NCI-H1417 (cell line): Measurements from ENCODE around the gene FTL.
"Not testable (repeated sequence)": the region's sequence is repeated elsewhere in the genome, so short reads cannot be mapped to it uniquely, and the experiment has no call there.

ENCODE experiments used
- DNase-seq, 3 experiments: peaks; one replicate each; lab custom pipeline; 2025; lab: John Stamatoyannopoulos, UW

The FTL gene

DNA sequence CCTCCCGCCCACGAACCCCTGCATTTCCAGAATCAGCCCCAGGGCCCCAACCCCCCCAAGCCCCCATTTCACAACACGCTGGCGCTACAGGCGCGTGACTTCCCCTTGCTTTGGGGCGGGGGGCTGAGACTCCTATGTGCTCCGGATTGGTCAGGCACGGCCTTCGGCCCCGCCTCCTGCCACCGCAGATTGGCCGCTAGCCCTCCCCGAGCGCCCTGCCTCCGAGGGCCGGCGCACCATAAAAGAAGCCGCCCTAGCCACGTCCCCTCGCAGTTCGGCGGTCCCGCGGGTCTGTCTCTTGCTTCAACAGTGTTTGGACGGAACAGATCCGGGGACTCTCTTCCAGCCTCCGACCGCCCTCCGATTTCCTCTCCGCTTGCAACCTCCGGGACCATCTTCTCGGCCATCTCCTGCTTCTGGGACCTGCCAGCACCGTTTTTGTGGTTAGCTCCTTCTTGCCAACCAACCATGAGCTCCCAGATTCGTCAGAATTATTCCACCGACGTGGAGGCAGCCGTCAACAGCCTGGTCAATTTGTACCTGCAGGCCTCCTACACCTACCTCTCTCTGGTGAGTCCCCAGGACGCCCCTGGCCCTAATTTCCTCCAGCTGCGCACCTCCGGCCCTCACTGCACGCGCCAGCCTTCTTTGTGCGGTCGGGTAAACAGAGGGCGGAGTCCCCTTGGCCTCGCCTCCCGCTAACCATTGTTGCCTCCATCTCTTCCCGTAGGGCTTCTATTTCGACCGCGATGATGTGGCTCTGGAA, at the start of gene FTL:
Gene FTL, plus strand, starts transcription at position 270 of the 766 bp plus-strand sequence. Its CDS starts 199 bp downstream, at position 469.
- peak; percentile 94 to 97 (median 94) for DNase-seq

DNA sequence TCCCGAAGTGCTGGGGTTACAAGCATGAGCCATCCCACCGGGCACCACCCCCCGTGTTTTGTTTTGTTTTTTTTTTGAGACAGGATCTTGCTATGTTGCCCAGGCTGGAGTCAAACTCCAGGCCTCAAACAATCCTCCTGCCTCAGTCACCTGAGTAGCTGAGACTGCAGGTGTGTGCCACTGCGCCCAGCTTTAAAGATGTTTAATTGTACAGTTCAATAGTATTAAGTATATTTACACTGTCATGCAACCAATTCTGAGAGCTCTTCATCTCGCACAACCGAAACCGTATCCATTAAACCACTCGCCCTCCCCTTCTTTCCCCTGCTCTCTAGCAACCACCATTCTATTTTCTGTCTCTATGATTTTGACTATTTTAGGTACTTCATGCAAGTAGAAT, 49.4 kb upstream of the FTL start:
- peak in 2 of 3 experiments; percentile 51 to 95 for DNase-seq

DNA sequence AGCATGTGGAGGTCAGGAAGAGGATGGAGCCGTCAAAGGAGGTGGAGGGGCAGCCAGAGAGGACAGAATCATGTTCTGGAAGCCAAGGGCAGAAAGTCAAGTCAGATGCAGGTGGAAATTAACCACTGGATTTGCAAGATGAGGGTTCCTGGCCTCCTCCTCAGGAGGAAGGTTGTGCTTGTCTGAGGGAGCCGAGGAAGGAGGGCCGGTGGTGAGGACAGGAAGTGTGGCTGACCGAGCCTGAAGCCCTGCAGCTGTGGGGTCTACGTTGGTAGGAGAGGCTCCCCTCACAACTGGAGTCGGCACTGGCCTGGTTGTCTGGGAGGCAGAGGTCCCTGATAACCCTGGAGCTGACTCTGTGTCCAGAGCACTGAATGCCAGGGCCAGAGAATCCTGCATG, 47.0 kb upstream of the FTL start:
- no peak for DNase-seq

DNA sequence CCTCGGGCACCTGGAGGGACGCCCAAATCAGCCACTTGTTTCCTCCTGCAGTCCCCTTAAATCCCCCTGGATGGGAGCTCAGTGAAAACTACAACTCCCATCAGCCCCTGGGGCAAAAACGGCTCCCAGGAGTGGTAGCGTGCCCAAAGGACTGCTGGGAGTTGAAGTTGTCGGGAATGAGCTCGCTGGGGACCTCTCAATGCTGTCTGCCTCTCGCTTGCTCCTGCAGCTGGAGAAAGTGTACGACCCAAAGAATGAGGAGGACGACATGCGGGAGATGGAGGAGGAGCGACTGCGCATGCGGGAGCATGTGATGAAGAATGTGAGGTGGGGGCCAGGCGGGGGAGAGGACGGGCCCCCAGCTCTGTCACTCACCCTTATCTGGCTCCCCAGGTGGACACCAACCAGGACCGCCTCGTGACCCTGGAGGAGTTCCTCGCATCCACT, 46.3 kb upstream of the FTL start:
- DNase-seq, result peak in 2 of 3 experiments; percentile 2 to 15

DNA sequence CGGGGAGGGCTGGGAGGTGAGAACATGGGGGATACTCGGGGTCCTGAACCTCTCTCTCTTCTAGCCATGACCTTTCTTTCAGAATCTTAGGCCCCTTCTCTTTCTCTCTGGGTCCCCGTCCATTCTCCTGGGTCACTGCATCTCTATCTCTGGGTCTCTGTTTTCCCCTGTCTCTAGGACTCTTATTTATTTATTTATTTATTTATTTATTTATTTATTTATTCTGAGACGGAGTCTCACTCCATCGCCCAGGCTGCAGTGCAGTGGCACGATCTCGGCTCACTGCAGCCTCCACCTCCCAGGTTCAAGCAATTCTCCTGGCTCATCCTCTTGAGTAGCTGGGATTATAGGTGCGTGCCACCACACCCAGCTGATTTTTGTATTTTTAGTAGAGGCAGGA, 45.8 kb upstream of the FTL start:
- not testable (repeated sequence) for DNase-seq

DNA sequence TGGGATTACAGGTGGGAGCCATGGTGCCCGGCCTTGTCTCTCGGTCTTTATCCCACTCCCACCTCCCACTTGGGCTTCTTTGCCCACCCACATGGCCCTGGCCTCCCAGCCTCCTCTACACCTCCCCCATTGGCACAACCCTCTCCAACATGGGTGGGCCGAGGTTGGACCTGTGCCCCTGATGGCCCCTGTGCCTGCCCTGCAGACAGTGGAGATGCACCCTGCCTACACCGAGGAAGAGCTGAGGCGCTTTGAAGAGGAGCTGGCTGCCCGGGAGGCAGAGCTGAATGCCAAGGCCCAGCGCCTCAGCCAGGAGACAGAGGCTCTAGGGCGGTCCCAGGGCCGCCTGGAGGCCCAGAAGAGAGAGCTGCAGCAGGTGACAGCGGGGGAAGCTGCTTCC, 44.2 kb upstream of the FTL start:
- no peak for DNase-seq

DNA sequence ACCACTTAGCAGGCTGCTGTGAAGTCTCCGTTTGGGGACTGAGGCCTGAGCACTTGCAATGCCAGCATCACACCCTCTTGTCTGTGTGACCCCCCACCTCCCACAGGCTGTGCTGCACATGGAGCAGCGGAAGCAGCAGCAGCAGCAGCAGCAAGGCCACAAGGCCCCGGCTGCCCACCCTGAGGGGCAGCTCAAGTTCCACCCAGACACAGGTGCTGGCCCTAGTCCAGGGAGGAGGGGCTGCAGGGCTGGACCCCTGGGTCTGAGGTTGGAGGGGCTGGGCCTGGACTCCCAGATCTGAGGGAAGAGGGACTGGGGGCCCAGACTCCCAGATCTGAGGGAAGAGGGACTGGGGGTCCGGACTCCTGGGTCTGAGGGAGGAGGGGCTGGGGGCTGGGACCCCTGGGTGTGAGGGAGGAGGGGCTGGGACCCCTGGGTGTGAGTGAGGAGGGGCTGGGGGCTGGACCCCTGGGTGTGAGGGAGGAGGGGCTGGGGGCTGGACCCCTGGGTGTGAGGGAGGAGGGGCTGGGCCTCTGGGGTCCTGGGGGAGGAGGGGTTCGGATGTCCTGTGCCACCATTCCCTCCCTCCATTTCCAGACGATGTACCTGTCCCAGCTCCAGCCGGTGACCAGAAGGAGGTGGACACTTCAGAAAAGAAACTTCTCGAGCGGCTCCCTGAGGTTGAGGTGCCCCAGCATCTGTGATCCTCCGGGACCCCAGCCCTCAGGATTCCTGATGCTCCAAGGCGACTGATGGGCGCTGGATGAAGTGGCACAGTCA, 43.2 kb upstream of the FTL start:
- DNase-seq, result no peak

DNA sequence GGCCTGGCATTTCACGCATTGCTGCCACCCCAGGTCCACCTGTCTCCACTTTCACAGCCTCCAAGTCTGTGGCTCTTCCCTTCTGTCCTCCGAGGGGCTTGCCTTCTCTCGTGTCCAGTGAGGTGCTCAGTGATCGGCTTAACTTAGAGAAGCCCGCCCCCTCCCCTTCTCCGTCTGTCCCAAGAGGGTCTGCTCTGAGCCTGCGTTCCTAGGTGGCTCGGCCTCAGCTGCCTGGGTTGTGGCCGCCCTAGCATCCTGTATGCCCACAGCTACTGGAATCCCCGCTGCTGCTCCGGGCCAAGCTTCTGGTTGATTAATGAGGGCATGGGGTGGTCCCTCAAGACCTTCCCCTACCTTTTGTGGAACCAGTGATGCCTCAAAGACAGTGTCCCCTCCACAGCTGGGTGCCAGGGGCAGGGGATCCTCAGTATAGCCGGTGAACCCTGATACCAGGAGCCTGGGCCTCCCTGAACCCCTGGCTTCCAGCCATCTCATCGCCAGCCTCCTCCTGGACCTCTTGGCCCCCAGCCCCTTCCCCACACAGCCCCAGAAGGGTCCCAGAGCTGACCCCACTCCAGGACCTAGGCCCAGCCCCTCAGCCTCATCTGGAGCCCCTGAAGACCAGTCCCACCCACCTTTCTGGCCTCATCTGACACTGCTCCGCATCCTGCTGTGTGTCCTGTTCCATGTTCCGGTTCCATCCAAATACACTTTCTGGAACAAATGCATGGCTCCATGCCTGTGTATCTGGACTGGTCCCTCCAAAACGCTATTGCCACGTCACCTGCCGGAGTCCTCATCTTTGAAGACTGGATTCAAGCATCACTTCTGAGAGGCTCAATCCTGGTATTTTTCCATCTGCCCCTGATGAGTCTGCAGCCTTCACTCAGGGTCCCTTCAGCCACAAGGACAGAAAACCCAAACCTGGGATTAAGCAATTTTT, 42.3 kb upstream of the FTL start:
- no peak for DNase-seq

DNA sequence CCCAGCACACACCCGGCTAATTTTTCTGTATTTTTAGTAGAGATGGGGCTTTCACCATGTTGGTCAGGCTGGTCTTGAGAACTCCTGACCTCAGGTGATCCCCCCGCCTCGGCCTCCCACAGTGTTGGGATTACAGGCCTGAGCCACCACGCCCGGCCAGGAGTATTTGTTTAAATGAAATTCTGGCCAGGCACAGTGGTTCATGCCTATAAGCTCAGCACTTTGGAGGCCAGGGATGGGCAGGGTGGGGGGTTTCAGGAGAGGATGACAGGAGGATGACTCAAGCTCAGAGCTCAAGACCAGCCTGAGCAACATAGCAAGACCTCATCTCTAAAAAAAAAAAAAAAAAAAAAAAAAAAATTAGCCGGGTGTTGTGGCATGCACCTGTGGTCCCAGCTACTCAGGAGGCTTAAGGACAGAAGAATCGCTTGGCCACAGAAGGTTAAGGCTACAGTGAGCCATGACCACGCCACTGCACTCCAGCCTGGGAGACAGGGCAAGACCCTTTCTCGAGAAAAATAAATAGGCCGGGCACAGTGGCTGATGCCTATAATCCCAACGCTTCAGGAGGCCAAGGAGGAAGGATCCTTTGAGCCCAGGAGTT, 39.8 kb upstream of the FTL start:
- DNase-seq, result no peak

DNA sequence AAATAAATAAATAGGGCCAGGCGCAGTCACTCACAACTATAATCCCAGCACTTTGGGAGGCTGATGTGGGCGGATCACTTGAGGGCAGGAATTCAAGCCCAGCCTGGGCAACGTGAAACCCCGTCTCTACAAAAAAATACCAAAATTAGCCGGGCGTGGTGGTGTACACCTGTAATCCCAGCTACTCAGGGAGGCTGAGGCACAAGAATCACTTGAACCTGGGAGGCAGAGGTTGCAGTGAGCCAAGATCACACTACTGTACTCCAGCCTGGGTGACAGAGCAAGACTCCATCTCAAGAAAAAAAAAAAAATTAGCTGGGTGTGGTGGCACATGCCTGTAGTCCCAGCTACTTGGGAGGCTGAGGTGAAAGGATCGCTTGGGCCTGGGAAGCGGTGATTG, 39.2 kb upstream of the FTL start:
- not testable (repeated sequence) for DNase-seq

DNA sequence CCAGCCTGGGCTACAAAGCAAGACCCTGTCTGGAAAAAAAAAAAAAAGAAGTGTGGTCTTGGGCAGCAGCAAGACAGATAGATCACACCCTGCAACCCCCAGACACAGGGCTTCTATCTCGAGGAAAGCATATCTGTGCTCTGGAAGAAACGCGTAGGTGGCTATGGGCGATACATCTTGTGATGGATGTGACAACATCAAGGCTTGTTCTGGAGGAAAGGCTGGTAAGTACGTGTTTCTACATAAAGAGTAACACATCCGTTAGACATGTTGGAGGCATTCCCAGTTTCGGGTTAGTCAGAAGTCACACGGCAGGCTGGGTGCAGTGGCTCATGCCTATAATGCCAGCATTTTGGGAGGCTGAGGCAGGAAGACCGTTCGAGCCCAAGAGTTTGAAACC, 38.2 kb upstream of the FTL start:
- peak in 1 of 3 experiments; percentile 4 for DNase-seq

DNA sequence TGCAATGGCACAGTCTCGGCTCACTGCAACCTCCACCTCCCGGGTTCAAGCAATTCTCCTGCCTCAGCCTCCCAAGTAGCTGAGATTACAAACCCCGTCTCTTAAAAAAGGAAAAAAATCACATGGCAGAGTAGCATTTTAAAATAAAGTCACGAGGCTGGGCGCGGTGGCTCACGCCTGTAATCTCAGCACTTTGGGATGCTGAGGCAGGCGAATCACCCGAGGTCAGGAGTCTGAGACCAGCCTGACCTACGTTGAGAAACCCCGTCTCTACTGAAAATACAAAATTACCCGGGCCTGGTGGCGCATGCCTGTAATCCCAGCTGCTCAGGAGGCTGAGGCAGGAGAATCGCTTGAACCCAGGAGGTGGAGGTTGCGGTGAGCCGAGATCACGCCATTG, 37.4 kb upstream of the FTL start:
- DNase-seq, result not testable (repeated sequence)

DNA sequence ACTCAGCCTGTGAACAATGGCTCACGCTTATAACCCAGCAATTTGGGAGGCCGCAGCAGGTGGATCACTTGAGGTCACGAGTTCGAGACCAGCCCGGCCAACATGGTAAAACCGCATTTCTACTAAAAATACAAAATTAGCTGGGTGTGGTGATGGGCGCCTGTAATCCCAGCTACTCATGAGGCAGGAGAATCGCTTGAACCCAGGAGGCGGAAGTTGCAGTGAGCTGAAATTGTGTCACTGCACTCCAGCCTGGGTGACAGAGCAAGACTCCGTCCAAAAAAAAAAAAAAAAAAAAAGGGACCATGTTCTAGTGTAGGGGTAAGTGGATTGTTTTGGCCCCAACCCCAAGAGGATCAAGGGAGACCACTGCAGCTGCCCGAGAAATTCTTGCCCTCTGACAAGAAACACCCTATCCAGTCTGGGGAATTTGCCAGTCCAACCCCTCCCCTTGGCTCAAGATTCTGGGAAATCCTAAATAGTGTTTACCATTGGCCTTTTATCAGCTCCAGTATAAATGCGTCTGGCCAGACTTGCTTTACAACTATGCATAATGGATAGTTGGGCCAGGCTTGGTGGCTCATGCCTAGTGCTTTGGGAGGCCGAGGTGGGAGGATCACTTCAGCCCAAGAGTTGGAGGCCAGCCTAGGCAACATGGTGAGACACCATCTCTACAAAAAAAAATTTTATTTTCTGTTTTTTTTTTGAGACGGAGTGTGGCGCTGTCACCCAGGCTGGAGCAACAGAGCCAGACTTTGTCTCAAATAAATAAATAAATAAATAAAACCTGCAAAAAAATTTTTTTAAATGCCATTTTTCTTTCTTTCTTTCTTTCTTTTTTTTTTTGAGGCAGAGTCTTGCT, 36.7 kb upstream of the FTL start:
- DNase-seq, result no peak

DNA sequence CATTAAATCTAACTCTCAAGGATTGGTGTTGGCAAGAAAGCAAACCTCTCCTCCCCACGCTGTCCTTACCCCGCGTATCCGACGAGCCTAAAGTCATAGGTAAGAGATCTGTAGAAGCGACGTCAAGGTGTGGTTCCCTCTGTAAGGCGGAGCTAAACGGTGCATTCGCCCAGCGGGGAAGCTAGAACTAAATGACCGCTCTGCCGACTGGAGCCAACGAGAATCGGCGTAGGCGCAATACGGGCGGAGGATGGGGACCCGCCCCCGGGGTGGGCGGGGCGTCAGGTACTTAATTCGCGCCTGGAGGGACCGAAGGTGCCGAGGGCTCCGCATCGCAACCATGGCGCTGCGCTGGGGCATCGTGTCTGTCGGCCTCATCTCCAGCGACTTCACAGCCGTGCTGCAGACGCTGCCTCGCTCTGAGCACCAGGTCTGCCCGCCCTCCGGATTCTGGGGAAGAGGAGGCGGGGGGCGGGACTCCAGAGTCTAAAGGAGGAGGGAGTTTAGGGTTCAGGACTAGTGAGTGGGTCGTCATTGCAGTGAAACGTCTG, 31.7 kb upstream of the FTL start, which contains the start of gene DHDH:
Gene DHDH, plus strand, starts transcription at position 318 of the 551 bp plus-strand sequence. Its CDS starts 23 bp downstream, at position 341.
- peak; percentile 93 to 98 (median 96) for DNase-seq

DNA sequence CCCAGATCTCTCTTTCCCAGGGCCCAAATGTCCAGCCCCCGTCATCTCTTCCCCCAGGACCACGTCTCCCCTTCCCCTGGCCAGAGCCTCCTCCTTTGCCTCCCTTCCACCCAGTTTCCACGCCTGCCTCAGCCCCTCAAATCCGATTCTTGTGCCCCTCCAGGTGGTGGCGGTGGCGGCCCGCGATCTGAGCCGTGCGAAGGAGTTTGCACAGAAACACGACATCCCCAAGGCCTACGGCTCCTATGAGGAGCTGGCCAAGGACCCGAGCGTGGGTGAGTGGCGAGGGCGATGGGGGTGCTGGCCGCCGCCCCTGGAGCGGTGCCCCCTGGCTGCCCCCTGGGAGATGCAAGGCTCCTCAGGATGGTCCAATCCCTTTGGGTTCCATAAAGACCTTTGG, 30.3 kb upstream of the FTL start:
- no peak for DNase-seq

DNA sequence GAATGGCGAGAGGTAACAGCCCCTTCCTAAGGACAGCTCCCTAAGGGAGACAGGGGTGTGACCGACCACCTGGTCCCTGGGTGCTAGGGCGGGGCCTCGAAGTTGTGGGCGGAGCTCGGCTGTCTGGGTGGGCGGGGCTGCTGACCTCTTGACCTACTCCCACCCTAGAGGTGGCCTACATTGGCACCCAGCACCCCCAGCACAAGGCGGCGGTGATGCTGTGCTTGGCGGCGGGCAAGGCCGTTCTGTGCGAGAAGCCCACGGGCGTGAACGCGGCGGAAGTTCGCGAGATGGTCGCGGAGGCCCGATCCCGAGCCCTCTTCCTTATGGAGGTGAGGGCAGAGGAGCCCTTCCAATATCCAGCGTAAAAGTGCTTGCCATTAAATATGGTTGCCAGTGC, 29.2 kb upstream of the FTL start:
- DNase-seq, result no peak

DNA sequence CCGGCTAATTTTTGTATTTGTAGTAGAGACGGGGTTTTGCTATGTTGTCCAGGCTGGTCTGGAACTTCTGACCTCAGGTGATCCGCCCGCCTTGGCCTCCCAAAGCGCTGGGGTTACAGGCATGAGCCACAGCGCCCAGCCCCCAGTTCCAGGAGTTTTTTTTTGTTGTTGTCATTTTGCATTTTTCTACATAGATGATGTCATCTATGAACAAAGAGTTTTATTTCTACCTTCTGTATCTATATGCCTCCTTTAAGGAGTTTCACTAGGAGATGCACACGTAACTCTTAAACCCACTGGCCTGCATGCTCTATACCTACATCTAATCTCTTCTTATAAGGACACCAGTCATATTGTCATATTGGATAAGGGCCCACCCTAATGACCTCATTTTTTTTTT, 26.9 kb upstream of the FTL start:
- no peak for DNase-seq

DNA sequence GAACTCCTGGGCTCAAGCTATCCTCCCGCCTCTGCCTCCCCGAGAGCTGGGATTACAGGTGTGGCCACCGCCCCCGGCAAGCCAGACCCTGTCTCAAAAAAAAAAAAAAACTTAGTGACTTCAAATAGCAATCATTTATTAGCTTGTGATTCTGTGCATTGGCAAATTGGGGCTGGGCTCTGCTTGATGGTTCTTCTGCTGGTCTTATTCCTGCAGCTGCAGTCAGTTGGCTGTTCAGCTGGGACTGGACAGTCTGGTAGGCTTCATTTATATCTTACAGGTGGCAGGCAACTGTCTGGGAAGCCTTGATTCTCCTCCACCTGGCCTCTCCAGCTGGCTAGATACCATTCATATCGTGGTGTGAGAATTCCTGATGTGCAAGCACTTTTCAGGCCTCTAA, 24.2 kb upstream of the FTL start:
- DNase-seq, result no peak

DNA sequence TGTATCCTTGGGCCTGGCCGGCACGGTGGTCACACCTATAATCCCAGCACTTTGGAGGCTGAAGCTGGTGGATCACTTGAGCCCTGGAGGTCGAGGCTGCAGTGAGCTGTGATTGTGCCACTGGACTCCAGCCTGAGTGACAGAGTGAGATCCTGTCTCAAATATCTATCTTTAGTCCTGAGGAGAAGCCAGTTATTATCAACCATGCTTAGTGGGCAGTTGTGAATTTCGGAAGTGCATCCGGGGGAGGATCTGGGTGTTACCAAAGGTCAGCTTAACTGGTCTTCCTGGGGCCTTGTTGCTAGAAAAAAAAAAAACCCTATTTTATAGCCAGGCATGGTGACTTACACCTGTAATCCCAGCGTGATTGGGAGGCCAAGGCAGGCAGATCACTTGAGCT, 22.0 kb upstream of the FTL start:
- no peak for DNase-seq

DNA sequence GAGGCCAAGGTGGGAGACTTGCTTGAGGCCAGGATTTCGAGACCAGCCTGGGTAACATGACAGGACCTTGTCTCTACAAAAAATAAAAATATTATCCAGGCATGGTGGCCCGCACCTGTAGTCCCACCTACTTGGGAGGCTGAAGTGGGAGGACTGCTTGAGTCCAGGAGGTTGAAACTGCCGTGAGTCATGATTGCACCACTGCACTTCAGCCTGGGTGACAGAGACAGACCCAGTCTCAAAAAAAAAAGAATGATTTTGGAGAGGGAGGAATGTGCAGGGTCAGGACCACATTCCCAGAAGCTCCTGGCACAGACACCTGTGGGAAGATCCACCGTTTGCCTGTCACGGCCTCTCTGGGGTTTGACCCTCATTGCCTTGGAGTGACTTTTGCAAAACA, 19.7 kb upstream of the FTL start:
- DNase-seq, result no peak
